LoVo (cell line): ENCODE measurements around the gene GALNT17.

ENCODE experiments used
- DNase-seq: peaks from one replicate; pipeline ENCODE4 v3.0.0-alpha.2; 2016; ENCODE audit warnings: low spot score

The GALNT17 gene

GRCh38 chr7:71402684-71403083 is 270.7 kb downstream of the GALNT17 start:
- DNase-seq = no peak

GRCh38 chr7:71403202-71403946 is 271.4 kb downstream of the GALNT17 start:
- no peak for DNase-seq

- no peak for DNase-seq
These were observed 272.9 kb downstream of the GALNT17 start for GRCh38 chr7:71404726-71405345.

- no peak for DNase-seq
These were observed 276.3 kb downstream of the GALNT17 start for GRCh38 chr7:71408271-71408670.

- DNase-seq = no peak
These were observed 277.7 kb downstream of the GALNT17 start for GRCh38 chr7:71409550-71410157.

GRCh38 chr7:71411475-71411874 is 279.5 kb downstream of the GALNT17 start:
- DNase-seq = no peak

- DNase-seq = no peak
These were observed 282.5 kb downstream of the GALNT17 start for GRCh38 chr7:71414490-71414889.

GRCh38 chr7:71419546-71420337 is 287.8 kb downstream of the GALNT17 start:
- DNase-seq = no peak

- DNase-seq = no peak
These were observed 290.2 kb downstream of the GALNT17 start for GRCh38 chr7:71422104-71422503.

GRCh38 chr7:71424166-71425035 is 292.5 kb downstream of the GALNT17 start:
- DNase-seq = no peak

- no peak for DNase-seq
These were observed 297.1 kb downstream of the GALNT17 start for GRCh38 chr7:71429083-71429482.

- no peak for DNase-seq
These were observed 298.3 kb downstream of the GALNT17 start for GRCh38 chr7:71430246-71430645.

- DNase-seq = no peak
These were observed 307.4 kb downstream of the GALNT17 start for GRCh38 chr7:71439321-71439720.

GRCh38 chr7:71442492-71443190 is 310.7 kb downstream of the GALNT17 start:
- DNase-seq = no peak

GRCh38 chr7:71443191-71443530 is 311.2 kb downstream of the GALNT17 start:
- DNase-seq = no peak

- no peak for DNase-seq
These were observed 312.2 kb downstream of the GALNT17 start for GRCh38 chr7:71444130-71444529.

GRCh38 chr7:71453630-71454029 is 321.7 kb downstream of the GALNT17 start:
- no peak for DNase-seq

- DNase-seq = no peak
These were observed 323.0 kb downstream of the GALNT17 start for GRCh38 chr7:71454981-71455380.

- no peak for DNase-seq
These were observed 325.1 kb downstream of the GALNT17 start for GRCh38 chr7:71457021-71457420.

GRCh38 chr7:71457846-71458590 is 326.1 kb downstream of the GALNT17 start:
- no peak for DNase-seq
